ENCODE results near the gene HEXIM2. TPM values are rescaled to one million over a fixed set of nuclear protein-coding genes. Genes with fewer than 3 reads are reported as not detected.

HEXIM2 gene
- polyA plus RNA-seq, 1 donor: 11.3 TPM

Other genes with a start within 250 kb of the HEXIM2 start
- gene GFAP, start 246.4 kb upstream of the HEXIM2 start, polyA plus RNA-seq (ENCODE audit: insufficient read length): 0.58 TPM
- gene KIF18B, start 214.1 kb upstream of the HEXIM2 start, polyA plus RNA-seq (ENCODE audit: insufficient read length): 19.7 TPM
- gene C1QL1, start 193.6 kb upstream of the HEXIM2 start, polyA plus RNA-seq (ENCODE audit: insufficient read length): 0.91 TPM
- gene DCAKD, start 110.2 kb upstream of the HEXIM2 start, polyA plus RNA-seq (ENCODE audit: insufficient read length): 55.3 TPM
- 71.5 TPM for gene NMT1, start 100.6 kb upstream of the HEXIM2 start, polyA plus RNA-seq (ENCODE audit: insufficient read length)
- gene PLCD3, start 29.4 kb upstream of the HEXIM2 start, polyA plus RNA-seq (ENCODE audit: insufficient read length): 20.5 TPM
- 11.8 TPM for gene ACBD4, start 26.2 kb upstream of the HEXIM2 start, polyA plus RNA-seq (ENCODE audit: insufficient read length)
- gene HEXIM1, start 13.4 kb upstream of the HEXIM2 start, polyA plus RNA-seq (ENCODE audit: insufficient read length): 43.8 TPM
- gene FMNL1, start 60.0 kb downstream of the HEXIM2 start, polyA plus RNA-seq (ENCODE audit: insufficient read length): 5.7 TPM
- gene SPATA32, start 100.2 kb downstream of the HEXIM2 start, polyA plus RNA-seq (ENCODE audit: insufficient read length): 0.38 TPM
- gene MAP3K14, start 155.1 kb downstream of the HEXIM2 start, polyA plus RNA-seq (ENCODE audit: insufficient read length): 5.1 TPM

Measured in left kidney (tissue), 1 donor.